ENCODE measurements around the gene PDCL3. TPM values are rescaled to one million over a fixed set of nuclear protein-coding genes. Genes with fewer than 3 reads are reported as not detected.

Gene PDCL3
- total RNA-seq, 1 experiment from 2014 or later: 22.1 TPM

DNA sequence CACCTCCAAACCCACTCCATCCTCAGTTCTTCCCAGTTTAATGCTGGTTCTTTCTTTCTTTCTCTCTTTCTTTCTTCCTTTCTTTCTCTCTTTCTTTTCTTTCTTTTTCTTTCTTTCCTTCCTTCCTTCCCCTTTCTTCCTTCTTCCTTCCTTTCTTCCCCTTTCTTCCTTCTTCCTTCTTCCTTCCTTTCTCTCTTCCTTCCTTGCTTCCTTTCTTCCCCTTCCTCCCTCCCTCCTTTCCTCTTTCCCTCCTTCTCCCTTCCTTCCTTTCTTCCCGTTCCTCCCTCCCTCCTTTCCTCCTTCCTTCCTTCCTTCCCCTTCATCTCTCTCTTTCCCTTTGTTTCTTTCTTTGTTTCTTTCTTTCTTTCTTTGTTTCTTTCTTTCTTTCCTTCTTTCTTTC, 50.9 kb downstream of the PDCL3 start:
- ChIA-PET POLR2A (no interaction called here), CTCF (no interaction called here)
- Mint-ChIP-seq H3K4me3 (no peak overlapping the region), H3K27me3 (ENCODE audit: low read depth) (no peaks in the 10 kb centered on the region; the same call in 1 of the 2 replicates), H3K4me1 (no peaks in the 10 kb centered on the region), H3K36me3 (no peaks in the 10 kb centered on the region), H3K9me3 (peaks cover 3% of the 10 kb centered on the region; the same call in 1 of the 2 replicates), H3K27ac (no peak overlapping the region)
- ATAC-seq: no peak
- DNase-seq (ENCODE audit: low spot score): no peak
- no peak for TF ChIP-seq FOXK1 (CRISPR knock-in tag; IDR thresholded peaks at IDR 0.05)
- TF ChIP-seq NR3C1 (CRISPR knock-in tag; conservative IDR thresholded peaks at IDR 0.05; ENCODE audit: low read depth): no peak
- no peak for TF ChIP-seq OVOL2 (CRISPR knock-in tag; IDR thresholded peaks at IDR 0.05; ENCODE audit: borderline replicate concordance)
- no peak for TF ChIP-seq ZNF263 (CRISPR knock-in tag; IDR thresholded peaks at IDR 0.05; ENCODE audit: low read depth)
- TF ChIP-seq, protein P1, sequence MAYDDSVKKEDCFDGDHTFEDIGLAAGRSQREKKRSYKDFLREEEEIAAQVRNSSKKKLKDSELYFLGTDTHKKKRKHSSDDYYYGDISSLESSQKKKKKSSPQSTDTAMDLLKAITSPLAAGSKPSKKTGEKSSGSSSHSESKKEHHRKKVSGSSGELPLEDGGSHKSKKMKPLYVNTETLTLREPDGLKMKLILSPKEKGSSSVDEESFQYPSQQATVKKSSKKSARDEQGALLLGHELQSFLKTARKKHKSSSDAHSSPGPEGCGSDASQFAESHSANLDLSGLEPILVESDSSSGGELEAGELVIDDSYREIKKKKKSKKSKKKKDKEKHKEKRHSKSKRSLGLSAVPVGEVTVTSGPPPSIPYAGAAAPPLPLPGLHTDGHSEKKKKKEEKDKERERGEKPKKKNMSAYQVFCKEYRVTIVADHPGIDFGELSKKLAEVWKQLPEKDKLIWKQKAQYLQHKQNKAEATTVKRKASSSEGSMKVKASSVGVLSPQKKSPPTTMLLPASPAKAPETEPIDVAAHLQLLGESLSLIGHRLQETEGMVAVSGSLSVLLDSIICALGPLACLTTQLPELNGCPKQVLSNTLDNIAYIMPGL (CRISPR knock-in tag; IDR thresholded peaks at IDR 0.05): no peak

GRCh38 chr2:100614455-100615000, 51.7 kb downstream of the PDCL3 start:
- no peak for ATAC-seq
- Mint-ChIP-seq H3K4me1 (no peaks in the 10 kb centered on the region), H3K27me3 (ENCODE audit: low read depth) (no peaks in the 10 kb centered on the region; the same call in 1 of the 2 replicates), H3K9me3 (peaks cover 8% of the 10 kb centered on the region), H3K27ac (no peak overlapping the region), H3K36me3 (no peaks in the 10 kb centered on the region), H3K4me3 (no peak overlapping the region)
- DNase-seq (ENCODE audit: low spot score): no peak
- POLR2A ChIA-PET: no interaction called here
- TF ChIP-seq ETV6 (CRISPR knock-in tag; IDR thresholded peaks at IDR 0.05): no peak
- no peak for TF ChIP-seq NR1H2 (CRISPR knock-in tag; IDR thresholded peaks at IDR 0.05)
- TF ChIP-seq SMAD3 (CRISPR knock-in tag; IDR thresholded peaks at IDR 0.05; ENCODE audit: borderline replicate concordance): no peak
- TF ChIP-seq PREB (CRISPR knock-in tag; IDR thresholded peaks at IDR 0.05; ENCODE audit: borderline replicate concordance): no peak
- TF ChIP-seq HMGA2 (CRISPR knock-in tag; IDR thresholded peaks at IDR 0.05): no peak
- no peak for TF ChIP-seq ZNF671 (CRISPR knock-in tag; IDR thresholded peaks at IDR 0.05)
- no peak for TF ChIP-seq ZNF263 (CRISPR knock-in tag; IDR thresholded peaks at IDR 0.05; ENCODE audit: low read depth)
- no peak for TF ChIP-seq TCF7 (CRISPR knock-in tag; IDR thresholded peaks at IDR 0.05; ENCODE audit: low read depth)
- TF ChIP-seq GRHL2 (CRISPR knock-in tag; IDR thresholded peaks at IDR 0.05; ENCODE audit: insufficient replicate concordance, severe bottlenecking): no peak
- no peak for TF ChIP-seq ZBTB21 (CRISPR knock-in tag; IDR thresholded peaks at IDR 0.05; ENCODE audit: borderline replicate concordance)
- no peak for TF ChIP-seq KAT7 (CRISPR knock-in tag; IDR thresholded peaks at IDR 0.05; ENCODE audit: borderline replicate concordance)
- TF ChIP-seq ELF4 (CRISPR knock-in tag; IDR thresholded peaks at IDR 0.05; ENCODE audit: low read depth): no peak
- TF ChIP-seq ATF2 (CRISPR knock-in tag; IDR thresholded peaks at IDR 0.05; ENCODE audit: borderline replicate concordance, low read depth): no peak
- no peak for TF ChIP-seq ZNF416 (CRISPR knock-in tag; IDR thresholded peaks at IDR 0.05)
- TF ChIP-seq ZNF121 (CRISPR knock-in tag; IDR thresholded peaks at IDR 0.05): no peak
- TF ChIP-seq, protein P2, sequence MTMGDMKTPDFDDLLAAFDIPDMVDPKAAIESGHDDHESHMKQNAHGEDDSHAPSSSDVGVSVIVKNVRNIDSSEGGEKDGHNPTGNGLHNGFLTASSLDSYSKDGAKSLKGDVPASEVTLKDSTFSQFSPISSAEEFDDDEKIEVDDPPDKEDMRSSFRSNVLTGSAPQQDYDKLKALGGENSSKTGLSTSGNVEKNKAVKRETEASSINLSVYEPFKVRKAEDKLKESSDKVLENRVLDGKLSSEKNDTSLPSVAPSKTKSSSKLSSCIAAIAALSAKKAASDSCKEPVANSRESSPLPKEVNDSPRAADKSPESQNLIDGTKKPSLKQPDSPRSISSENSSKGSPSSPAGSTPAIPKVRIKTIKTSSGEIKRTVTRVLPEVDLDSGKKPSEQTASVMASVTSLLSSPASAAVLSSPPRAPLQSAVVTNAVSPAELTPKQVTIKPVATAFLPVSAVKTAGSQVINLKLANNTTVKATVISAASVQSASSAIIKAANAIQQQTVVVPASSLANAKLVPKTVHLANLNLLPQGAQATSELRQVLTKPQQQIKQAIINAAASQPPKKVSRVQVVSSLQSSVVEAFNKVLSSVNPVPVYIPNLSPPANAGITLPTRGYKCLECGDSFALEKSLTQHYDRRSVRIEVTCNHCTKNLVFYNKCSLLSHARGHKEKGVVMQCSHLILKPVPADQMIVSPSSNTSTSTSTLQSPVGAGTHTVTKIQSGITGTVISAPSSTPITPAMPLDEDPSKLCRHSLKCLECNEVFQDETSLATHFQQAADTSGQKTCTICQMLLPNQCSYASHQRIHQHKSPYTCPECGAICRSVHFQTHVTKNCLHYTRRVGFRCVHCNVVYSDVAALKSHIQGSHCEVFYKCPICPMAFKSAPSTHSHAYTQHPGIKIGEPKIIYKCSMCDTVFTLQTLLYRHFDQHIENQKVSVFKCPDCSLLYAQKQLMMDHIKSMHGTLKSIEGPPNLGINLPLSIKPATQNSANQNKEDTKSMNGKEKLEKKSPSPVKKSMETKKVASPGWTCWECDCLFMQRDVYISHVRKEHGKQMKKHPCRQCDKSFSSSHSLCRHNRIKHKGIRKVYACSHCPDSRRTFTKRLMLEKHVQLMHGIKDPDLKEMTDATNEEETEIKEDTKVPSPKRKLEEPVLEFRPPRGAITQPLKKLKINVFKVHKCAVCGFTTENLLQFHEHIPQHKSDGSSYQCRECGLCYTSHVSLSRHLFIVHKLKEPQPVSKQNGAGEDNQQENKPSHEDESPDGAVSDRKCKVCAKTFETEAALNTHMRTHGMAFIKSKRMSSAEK (CRISPR knock-in tag; IDR thresholded peaks at IDR 0.05; ENCODE audit: borderline replicate concordance): no peak
- no peak for TF ChIP-seq CREM (CRISPR knock-in tag; IDR thresholded peaks at IDR 0.05)
- TF ChIP-seq, protein P3, sequence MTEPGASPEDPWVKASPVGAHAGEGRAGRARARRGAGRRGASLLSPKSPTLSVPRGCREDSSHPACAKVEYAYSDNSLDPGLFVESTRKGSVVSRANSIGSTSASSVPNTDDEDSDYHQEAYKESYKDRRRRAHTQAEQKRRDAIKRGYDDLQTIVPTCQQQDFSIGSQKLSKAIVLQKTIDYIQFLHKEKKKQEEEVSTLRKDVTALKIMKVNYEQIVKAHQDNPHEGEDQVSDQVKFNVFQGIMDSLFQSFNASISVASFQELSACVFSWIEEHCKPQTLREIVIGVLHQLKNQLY (CRISPR knock-in tag; IDR thresholded peaks at IDR 0.05): no peak
- TF ChIP-seq, protein P4, sequence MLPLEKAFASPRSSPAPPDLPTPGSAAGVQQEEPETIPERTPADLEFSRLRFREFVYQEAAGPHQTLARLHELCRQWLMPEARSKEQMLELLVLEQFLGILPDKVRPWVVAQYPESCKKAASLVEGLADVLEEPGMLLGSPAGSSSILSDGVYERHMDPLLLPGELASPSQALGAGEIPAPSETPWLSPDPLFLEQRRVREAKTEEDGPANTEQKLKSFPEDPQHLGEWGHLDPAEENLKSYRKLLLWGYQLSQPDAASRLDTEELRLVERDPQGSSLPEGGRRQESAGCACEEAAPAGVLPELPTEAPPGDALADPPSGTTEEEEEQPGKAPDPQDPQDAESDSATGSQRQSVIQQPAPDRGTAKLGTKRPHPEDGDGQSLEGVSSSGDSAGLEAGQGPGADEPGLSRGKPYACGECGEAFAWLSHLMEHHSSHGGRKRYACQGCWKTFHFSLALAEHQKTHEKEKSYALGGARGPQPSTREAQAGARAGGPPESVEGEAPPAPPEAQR (CRISPR knock-in tag; IDR thresholded peaks at IDR 0.05): no peak
- CTCF ChIA-PET: no interaction called here
